GM12873 (cell line): ENCODE measurements around the gene SGF29.

ENCODE experiments used
- TF ChIP-seq, protein P1 (sequence below): IDR thresholded peaks from 2 replicates; pipeline ENCODE4 v1.5.1; 2012; ENCODE audit warnings: low read depth, mild to moderate bottlenecking, moderate library complexity, low read length, control low read depth; ENCODE audit not compliant: insufficient read depth; ENCODE audit errors: missing control alignments

The SGF29 gene

DNA sequence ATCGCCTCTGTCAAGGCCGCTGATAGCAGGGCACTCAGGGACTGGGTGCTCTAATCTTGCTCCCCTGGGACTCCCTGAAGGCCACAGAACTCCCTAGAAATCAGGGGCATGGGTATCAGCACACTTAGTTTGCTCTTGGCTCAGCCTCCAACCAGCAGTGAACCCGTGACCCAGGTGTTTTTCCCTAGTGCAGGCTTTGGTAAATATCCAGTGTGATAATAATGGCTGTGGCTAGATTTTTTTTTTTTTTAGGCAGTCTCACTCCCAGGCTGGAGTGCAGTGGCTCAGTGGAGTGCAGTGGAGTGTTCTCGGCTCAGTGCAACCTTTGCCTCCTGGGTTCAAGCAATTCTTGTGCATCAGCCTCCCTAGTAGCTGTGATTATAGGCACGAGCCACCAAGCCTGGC, 25.3 kb upstream of the SGF29 start:
- TF ChIP-seq, protein P1, sequence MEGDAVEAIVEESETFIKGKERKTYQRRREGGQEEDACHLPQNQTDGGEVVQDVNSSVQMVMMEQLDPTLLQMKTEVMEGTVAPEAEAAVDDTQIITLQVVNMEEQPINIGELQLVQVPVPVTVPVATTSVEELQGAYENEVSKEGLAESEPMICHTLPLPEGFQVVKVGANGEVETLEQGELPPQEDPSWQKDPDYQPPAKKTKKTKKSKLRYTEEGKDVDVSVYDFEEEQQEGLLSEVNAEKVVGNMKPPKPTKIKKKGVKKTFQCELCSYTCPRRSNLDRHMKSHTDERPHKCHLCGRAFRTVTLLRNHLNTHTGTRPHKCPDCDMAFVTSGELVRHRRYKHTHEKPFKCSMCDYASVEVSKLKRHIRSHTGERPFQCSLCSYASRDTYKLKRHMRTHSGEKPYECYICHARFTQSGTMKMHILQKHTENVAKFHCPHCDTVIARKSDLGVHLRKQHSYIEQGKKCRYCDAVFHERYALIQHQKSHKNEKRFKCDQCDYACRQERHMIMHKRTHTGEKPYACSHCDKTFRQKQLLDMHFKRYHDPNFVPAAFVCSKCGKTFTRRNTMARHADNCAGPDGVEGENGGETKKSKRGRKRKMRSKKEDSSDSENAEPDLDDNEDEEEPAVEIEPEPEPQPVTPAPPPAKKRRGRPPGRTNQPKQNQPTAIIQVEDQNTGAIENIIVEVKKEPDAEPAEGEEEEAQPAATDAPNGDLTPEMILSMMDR = no peak

DNA sequence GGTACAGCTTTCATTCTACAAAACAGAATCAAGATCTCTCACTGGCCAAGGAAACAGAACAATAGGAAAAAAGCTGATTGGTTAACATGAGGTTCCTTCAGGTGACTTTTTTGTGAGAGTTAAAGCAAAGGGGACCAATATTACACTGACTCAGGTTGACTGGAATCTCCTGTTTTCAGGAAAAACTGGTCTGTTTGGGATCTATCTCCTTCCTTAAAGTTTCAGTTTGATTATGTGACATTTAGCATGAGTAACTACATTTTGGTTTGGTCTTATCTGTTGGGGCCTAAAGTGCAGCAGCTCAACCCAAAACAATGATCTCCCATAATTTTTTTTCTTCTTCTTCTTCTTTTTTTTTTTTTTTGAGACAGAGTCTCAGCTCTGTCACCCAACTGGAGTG, 24.6 kb upstream of the SGF29 start:
- TF ChIP-seq, protein P1 = no peak

DNA sequence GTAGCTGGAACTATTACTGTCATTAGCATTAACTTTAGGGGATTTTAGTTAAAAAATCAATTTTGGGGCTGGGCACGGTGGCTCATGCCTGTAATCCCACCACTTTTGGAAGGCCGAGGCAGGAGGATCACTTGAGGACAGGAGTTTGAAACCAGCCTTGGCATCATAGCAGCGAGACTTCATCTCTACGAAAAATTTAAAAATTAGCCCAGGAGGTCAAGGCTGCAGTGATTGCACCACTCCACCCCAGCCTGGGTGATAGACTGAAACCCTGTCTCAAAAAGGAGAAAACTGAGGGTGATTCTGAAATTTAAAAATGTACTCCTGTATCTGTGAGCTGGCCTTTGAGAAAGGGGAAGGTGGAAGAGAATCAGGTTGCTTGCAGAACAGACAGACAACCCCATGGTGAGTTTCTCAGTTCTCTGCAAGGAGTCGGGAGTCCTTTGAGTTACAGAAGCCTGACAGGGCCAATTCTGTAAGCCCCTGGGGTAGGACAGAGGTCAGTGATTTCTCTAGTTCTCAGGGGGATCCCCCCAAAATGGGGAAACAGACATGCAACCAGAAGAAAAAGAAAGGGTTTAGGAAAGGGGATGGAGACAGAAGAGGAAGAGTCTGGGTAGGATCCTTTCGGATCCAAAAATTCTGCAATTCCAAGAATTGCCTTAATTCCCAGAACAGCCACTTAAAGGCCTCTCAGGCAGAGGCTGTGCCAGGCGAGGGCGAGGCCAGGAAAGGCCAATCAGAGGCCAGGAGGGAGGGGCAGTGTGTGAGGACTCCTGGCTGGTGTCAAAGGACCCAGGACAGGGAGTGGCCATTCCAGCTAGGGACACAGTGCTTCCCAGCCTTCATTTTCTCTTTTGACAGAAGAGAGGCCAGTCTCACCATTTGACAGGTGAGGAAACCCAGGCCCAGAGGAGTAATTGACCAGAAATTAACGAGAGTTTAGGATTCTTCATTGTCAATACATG, 21.7 kb upstream of the SGF29 start:
- TF ChIP-seq, protein P1 = no peak

DNA sequence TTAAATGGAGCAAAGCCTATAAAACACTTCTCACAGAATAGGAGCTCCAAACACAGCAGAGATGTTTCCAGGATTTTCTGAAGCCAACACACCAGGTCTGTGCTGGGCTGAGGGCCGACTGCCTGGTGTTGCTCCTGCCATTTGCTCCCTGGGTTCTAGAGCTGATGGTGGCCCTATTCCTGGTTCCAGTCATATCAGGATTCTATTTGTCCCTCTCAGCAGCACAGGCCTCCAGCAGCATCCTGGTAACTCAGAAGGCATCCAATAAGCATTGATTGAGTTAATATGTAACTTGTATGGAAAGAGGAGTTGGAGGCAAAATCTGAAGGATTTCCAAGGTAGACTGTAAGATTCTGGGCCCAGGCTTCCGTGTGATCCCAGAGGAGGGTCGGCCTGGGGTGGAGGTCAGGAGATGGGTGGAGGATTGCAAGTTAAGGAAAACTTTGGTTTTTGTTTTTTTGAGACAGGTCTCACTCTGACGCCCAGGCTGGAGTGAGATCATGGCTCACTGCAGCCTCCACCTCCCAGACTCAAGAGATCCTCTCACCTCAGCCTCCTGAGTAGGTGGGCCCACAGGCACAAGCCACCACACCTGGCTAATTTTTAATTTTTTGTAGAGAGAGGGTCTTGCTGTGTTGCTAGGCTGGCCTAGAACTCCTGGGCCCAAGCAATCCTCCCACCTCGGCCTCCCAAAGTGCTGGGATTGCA, 20.6 kb upstream of the SGF29 start:
- TF ChIP-seq, protein P1 = no peak

DNA sequence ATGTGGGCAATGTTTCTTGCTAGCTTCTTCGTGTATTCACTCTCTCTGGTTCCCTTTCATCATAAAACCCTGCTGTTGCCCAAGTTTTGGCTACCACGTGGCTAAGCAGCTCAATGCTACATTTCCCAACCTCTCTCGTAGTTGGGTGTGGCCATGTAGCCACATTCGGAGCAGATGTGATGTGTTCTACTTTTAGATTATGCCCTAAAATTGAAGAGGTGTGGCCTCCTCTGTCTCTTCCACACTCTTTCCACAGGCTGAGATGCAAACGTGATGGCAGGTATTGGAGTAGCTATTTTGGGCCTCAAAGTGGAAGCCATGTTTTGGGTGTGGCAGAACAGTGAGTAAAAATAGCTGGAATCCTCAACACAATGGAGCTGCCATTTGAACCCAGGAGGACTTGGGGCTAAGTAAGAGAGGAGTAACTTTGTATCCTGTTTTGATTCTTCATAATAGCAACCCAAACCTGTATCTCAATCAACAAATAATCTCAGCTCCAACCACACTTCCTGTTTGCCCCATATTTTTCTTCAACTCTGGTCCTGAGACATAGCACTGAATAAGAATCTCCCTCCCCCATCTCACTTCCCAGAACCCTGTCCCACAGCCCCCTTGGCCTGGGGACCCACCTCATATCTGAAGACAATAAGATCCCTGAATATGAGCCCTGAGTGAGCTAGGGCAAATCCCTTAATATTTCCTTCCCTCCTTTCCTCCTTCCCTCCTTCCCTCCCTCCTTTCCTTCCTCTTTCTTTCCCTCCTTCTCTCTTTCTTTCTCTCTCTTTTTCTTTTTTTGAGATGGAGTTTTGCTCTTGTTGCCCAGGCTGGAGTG, 19.0 kb upstream of the SGF29 start:
- TF ChIP-seq, protein P1 = no peak

DNA sequence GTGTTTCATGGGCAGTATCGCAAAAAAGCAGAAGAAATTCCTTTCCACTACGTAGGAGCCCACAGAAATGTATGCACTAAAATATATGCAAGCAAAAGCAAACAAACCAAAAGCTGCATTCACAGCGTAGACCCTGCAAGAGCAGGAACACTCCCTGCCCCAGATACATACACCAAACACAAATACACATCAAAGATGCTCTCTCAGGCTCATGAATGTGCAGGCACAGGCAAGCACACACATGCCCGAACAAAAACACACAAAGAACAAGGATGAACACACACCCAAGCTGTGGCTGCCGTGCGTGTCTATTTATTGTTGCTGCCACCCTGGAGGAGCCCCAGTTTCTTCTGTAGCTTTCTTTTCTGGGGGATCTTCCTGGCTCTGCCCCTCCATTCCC, 16.6 kb upstream of the SGF29 start:
- TF ChIP-seq, protein P1 = no peak
